Measurements from ENCODE around the gene IL4.

IL4 gene

DNA sequence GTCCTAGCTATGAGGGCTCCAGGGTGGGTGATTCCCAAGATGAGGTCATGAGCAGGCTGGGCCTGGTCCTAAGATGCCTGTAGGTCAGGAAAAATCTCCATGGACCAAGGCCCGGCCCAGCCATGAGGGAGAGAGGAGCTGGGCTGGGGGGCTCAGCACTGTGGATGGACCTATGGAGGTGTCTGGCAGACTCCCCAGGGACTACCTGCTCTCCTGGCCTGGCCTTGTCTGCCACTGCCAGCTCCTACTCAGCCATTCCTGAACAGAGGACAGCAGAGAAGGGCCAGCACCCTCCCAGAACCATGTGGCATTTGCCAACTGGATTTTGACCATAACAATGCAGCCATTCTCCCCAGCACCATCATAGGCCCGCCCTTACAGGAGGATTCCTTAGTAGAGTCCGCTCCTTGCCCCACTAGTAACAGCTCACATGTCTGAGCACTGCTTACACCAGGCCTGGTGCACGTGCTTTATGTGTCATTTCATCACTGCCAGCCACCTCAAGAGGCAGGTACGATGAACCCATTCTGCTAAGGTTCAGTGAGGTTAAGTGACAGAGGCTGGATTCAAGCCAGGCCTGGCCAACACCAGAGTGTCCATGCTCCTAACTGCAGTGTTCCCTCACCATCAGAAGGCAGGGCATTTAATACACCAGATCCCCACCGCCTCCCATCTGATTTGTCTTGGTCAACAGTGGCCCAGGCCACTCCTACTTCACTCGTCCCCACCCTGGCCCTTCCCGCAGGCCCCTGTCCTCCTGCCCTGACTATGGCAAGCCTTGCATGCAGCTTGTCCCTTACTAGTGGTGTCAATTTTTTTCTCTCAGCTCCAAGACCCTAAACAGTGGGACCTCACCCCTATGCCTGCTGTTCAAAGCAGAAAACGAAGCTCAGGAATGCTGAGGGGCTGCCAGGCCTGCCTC is 15.1 kb upstream of the IL4 start:
- no peak for DNase-seq

DNA sequence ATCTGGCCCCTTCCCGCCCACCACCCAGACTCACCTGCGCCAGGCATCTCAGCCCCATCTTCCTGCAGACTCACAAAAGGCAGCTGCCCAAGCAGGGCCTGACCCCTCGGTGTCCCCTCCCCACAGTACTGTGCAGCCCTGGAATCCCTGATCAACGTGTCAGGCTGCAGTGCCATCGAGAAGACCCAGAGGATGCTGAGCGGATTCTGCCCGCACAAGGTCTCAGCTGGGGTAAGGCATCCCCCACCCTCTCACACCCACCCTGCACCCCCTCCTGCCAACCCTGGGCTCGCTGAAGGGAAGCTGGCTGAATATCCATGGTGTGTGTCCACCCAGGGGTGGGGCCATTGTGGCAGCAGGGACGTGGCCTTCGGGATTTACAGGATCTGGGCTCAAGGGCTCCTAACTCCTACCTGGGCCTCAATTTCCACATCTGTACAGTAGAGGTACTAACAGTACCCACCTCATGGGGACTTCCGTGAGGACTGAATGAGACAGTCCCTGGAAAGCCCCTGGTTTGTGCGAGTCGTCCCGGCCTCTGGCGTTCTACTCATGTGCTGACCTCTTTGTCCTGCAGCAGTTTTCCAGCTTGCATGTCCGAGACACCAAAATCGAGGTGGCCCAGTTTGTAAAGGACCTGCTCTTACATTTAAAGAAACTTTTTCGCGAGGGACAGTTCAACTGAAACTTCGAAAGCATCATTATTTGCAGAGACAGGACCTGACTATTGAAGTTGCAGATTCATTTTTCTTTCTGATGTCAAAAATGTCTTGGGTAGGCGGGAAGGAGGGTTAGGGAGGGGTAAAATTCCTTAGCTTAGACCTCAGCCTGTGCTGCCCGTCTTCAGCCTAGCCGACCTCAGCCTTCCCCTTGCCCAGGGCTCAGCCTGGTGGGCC is 13.9 kb upstream of the IL4 start:
- DNase-seq: no peak

DNA sequence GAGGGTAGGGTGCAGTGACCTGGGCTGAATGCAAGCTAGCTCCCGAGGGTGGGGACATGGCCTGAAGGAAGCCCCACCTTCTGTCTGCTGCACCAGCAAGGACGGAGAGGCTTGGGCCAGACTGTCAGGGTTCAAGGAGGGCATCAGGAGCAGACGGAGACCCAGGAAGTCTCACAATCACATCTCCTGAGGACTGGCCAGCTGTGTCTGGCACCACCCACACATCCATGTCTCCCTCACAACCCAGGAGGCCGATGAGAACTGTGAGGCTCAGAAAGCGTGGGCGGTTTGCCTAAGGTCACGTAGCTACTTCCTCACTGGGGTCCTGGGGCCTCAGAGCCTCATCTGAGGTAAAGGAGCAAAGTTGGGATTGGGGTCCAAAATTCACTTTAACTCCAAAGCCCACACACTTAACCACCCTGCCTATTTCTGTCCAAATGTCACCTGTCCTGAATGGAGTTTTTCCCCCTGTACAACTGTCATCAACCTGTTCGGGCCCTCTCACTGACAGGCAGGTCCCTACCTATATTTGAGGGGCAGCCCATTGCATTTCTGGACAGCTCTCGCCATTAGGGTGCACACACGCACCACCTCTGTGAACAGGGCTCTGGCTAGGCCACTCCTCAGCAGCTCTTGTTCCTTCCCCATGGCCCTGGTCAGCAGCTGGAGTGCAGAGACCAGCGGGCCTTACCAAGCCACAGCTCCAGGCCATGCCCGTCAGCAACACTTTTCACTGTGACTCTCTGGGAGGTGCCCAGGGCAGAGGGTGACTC is 12.4 kb upstream of the IL4 start:
- no peak for DNase-seq

DNA sequence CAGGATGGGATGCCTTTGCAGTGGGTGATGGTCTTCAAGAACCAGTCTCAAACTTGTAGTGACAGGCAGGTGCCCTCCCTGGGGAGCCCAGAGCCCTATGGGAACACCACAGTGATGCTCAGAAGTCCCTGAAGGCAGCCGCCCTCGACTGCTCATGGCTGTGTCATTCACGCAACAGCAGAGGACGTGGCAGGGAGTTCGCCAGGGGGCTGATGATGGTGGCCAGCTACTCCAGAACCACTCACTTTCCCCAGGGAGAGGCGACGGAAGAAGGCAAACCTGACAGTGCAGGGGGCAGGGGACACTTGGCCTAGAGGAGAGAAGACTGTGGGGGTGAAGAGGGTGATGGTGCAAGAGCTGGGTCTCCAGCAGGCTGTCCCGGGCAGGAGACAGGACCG is 11.8 kb upstream of the IL4 start:
- DNase-seq: no peak

DNA sequence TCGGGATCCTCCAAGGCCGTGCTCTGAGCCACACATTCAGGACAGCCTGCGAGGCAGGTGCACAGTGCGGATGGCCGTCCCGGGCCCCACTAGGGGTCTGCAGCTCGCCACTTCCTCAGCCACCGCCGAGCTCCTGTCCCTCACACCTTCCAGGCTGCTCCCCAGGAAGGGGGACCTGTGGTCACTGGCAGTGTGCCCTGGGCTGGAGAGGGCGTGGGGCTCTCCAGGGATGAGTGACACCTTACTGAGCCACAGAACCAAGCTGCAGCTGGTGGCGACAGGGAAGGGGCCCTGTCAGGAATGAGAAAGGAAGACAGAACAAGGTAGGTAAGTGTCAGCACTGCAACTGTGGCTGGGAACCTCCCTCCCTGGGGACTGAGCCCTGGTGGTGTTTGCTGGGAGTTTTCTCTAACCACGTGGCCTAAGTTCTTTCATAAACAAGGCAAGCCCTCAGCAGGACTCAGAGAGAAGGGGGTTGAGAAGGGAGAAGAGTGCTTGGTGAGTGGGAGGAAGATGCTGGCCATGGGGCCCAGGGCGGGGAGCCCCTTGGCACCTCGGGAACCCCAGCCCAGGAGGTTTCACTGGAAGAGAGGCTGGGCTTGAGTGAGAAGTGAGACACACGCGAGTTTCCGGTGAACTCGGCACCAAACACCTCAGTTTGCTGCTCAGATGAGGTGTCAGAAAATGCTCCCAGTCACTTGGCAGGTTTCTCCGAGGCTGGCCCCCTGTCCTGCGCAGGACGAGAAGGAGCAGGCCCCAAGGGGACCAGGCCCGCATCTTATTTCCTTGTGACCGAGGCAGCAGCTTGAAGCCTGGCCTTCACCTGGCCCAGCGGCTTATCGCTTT is 10.6 kb upstream of the IL4 start:
- no peak for DNase-seq

DNA sequence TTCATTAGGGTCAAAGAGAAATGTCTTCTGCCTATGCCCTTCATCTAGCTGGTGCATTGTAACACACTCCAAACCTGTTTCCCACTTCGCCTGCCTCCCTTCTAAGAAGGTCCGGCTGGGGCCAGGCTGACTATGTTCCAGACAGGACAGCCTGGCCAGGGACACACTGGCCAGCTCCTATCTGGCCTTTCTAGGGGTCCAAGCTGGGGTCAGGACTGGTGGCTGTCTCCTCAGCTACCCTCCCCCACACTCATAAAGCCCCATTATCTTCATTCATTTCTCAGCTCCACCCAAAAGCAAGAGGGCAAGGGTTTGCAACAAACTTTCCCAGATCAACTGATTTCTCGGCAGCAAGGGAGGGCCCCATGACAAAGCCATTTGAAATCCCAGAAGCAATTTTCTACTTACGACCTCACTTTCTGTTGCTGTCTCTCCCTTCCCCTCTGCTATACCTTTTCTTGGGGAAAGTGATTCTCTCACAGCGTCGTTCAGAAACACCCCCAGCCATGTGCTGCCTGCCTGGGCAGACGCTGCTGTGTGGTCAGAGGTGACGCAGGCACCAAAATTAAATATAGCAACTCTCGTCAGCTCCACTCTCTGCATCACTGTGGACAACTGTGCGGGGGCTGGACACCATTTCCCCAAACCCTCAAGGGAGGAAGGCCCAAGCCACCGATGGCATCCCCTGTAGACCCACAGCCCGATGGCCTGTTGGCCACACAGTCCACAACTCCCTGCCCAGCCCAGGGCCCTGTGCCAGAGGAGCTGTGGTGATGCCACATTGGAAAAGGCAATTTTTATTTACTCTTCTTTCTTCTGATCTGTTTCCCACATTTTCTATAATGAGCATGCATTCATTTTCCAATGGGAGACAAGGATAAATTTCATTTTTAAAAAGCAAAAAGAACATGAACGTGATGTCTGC is 9.8 kb upstream of the IL4 start:
- no peak for DNase-seq

DNA sequence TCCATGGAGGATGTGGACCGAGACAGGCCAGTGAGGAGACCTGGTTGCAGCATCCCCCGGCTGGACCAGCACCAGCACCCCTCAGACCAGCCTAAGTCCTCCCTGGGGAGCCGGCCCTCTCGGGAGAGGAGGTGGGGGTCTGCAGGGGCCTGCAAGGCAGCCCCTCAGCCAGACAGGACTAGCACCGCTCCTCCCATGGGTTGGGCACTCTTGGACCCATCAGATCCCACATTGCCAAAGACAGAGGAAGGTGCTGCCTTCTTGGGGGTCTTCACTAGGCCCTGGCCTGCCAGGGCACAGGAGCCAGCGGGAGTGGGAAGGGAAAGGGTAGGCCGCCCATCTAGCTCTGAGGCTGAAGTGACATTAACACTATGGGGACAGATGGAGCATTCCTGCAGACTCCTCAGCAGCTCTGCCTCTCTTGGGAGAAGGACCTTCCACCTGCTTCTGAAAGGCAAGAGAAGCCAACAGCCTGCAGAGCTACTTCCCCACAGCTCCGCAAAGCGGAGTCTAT is 9.0 kb upstream of the IL4 start:
- no peak for DNase-seq

DNA sequence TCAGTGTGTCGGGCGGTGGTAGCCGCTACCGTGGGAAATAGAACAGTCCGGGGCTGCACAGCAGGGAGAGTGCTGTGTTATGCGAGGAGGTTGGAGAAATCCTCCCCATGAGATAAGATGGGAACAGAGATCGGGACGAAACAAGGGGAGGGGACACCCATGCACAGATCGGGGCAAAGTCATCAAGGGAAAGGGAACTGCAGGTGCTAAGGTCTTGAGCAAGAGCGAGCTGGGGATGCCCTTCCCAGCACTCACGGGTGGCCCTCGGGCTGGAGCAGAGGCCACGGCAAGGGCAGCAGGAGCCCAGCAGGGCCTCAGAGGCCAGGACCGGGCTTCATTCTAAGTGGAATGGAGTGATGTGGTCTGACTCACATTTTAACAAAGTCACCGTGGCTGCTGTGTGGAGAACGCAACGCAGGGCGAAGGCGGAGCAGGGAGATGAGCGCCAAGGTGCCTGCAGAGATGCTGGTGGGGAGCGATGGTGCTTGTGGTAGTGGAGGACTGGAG is 8.2 kb upstream of the IL4 start:
- DNase-seq: no peak

DNA sequence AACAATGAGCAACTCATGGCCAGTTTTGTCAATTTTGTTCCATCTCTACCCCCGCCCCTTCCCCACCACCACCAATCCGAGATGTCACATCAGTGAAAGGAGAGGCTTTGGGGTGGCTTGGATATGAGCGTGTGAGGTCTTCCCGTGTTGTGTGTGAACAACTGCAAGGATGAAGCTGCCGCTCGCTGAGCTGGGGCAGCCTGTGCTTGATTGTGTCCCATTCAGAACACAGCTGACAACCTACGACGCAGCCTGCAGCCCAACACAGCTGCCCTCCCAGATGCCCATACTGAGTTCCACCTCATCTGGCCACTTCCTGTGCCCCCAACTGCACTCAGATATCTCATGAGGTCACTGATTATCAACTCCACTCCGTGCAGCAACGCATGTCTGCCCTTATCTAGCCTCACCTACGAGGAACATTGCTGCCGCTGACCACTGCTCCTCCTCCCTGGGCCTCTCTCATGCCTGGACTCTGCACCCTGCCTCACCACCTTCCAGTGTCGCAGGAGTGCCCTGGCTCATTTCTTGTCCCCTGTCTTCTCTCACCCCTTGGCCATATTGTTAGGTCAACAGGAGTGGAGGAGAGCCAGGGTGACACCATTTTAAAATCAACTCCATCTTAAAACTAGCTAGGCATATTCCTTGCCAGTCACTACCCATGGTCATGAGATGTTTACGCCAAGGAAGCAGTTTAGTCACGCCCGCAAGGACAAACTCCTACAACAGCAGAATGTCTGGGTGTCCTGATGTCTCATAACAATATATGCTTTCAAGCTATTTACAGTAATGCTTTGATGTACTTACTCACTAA is 7.3 kb upstream of the IL4 start:
- no peak for DNase-seq

DNA sequence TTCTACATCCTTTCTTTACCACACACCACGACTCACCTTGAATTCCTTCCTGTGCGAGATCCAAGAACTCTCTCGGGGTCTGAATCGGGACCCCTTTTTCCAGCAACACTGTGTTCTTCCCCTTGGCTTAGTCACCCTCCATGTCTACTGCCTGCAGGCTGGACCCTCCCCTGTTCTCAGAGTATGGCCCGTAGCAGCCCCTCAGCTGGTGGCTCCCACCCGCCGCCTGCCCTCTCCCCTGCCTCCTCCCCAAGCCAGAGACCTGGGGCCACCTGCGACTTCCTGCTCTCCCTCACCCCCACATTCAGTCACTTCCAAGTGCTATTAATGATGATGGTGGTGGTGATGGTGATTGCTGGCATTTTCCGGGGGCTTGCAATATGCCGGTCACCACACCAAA is 6.5 kb upstream of the IL4 start:
- DNase-seq: no peak

DNA sequence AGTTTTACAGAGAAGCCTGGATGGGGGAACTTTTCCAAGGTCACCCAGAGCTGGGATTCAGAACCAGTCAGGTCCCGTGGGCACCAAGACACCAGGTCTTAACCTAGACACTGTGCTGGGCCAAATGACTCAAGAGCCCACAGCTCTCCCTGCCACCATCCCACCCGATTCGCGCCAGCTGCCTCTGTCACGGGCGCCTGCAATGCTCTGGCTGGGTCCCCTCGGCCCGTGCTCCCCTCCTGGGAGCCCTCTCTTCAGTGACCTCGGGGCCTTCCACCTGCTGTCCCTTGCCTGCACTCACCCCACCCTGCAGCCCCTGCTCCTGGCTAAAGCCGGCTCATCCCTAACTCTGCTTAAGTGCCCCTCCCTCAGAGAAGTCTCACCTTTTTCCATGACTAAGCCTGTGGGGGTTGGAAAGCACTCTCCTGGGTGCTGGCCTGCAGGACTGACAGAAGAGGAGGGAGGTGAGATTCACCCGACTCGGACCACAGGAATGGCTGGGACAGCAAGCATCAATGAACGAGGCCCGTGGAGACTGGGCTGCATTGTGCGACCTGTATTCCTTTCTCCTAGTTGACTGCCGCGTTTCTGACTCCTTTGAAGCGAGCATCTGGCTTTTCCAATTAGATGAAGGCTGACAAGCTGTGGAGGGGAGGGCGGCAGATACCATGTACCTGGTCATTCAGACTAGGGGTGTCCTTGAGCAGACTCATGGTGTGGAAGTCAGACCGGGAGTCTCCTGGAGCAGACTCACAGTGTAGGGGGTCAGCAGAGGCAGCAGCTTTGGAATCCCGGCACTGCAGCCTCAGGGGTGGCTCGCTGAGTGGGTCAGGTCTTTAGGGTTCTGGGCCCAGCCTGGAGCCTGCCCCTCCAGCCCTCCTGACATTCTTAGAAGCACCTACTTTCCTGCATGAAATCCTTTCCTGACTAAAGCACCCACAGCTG is 5.8 kb upstream of the IL4 start:
- DNase-seq: no peak

DNA sequence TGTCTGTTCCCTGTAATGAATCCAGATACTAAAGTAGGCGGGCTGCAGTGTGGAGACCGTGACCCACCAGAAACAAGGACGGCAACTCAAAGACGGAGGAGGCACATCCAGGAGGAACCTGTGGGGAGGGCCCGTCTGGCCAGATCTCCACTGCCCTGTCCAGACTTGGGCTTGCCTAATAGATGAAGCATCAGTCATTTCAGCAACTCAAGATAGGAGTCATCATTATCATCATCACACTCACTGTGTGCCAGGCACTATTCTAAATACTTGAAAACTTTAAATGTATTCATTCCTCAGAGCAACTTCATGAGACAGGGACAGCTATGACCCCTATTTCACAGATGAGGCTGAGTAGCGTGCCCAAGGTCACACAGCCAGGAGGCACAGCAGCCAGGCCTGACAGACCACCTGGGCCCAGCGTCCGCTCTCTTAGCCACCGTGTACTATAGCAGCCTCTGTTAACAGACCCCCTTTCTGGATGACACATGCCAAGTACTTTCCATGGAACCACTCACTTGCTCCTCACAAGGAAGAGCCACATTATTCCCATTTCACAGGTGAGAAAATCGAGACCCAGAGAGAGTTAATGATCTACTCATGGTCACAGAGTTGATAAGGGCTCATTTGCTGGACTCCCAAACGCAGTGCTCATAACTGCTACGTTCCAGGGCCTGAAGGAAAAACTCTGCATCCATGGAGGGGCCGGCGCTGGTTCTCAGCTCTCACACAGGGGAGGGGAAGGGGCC is 4.9 kb upstream of the IL4 start:
- no peak for DNase-seq

DNA sequence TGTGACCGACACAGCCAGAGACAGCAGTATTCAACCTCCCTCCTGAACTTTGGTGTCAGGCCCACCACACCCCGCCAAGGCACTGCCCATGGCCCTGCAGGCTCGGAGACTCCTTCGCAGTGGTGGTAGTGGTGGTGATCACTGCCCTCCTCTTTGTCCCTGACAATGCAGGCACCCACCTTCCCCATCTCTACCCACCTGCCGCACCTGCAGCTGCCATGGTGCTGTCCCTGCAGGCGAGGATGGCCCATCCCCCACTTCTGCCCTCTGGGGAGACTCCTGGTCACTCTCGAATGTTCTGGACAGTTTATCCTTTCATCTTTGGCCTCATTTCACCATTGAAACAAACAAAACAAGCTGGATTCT is 4.4 kb upstream of the IL4 start:
- DNase-seq: no peak

DNA sequence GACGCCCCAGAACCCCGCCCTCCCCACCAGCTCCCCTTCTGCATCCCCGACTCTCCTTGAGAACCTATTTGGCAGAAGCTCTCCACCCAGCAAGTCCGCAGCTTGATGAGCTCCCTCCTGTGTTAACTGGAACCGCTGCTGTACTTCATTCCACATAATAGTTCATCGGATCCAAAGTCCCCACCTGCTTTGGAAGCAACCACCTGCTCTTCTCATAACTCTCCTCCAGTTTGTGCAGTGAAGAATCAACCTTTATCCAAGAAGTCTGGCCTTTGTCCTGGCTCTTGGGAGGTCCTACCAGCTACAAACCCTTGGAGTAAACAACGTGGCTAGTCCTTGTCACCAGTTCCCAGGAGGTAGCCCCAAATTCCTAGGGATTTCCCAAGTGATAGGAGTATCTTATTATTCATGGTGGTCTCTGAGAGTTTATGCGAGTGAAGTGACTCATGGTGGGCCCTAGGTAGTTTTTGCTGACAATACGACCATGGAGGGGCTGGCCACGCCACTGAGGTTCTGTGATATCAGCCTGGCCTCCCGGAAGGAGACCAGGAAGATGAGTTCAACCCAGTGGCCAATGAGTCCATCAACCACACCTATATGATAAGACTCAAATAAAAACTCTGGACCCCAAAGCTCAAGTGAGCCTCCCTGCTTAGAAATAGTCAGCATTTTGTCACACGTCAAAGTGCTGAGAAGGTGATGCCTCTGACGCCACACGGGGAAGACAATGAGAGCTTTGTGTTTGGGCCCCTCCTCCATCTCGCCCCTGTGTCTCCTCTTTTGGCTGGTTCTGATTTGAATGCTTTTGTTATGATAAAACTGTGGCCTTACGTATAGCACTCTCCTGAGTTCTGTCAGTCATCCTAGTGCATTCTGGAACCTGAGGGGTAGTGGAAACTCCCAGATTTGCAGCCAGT is 3.6 kb upstream of the IL4 start:
- DNase-seq: no peak

DNA sequence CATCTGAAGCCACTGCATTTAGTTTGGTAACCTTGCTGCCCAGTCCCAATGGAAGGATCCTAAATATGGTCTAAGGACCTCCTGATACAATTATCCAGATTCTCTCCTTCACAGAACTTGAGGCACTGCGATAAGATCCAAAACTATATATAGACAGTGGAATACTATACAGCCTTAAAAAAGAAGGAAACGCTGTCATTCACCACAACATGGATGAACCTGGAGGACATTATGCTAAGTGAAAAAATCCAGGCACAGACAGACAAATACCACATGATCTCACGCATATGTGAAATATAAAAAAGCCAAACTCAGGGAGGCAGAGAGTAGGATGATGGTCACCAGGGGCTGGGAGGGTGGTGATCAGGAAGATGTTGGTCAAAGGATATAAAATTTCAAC is 2.8 kb upstream of the IL4 start:
- no peak for DNase-seq

DNA sequence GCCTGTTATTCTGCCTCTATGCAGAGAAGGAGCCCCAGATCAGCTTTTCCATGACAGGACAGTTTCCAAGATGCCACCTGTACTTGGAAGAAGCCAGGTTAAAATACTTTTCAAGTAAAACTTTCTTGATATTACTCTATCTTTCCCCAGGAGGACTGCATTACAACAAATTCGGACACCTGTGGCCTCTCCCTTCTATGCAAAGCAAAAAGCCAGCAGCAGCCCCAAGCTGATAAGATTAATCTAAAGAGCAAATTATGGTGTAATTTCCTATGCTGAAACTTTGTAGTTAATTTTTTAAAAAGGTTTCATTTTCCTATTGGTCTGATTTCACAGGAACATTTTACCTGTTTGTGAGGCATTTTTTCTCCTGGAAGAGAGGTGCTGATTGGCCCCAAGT is 301 bp upstream of the IL4 start:
- no peak for DNase-seq

All from NCI-H524 (cell line).